HepG2 (cell line): ENCODE measurements around the gene SLC35B2. TPM values are rescaled to one million over a fixed set of nuclear protein-coding genes. Genes with fewer than 3 reads are reported as not detected.

Experiments used
- ATAD3A ChIP-seq: sonication (generic); formaldehyde crosslinking; IDR thresholded peaks from 2 replicates; pipeline ENCODE4 v1.4.0; 2020; ENCODE audit warnings: missing genetic modification reagents
- ATF7-NPFF ChIP-seq: sonication (generic); formaldehyde crosslinking; IDR thresholded peaks from 2 replicates; pipeline ENCODE4 v1.8.1; 2023; ENCODE audit warnings: mild to moderate bottlenecking, low read depth, missing genetic modification reagents, moderate library complexity
- ETV6 ChIP-seq: sonication (generic); formaldehyde crosslinking; conservative IDR thresholded peaks from 2 replicates; pipeline ENCODE4 v1.4.0; 2020; ENCODE audit warnings: missing genetic modification reagents
- EZH2 ChIP-seq: conservative IDR thresholded peaks from 2 replicates; pipeline ENCODE4 v1.6.1; 2012; ENCODE audit warnings: mild to moderate bottlenecking, low read depth, low read length, moderate library complexity
- FOXM1 ChIP-seq: sonication (generic); formaldehyde crosslinking; IDR thresholded peaks from 2 replicates; pipeline ENCODE4 v1.5.0; 2020; ENCODE audit warnings: missing genetic modification reagents
- KDM4B ChIP-seq: sonication (generic); formaldehyde crosslinking; IDR thresholded peaks from 2 replicates; pipeline ENCODE4 v1.4.0; 2020; ENCODE audit warnings: missing genetic modification reagents
- KMT2A ChIP-seq: sonication (generic); formaldehyde crosslinking; IDR thresholded peaks from 2 replicates; pipeline ENCODE4 v1.4.0; 2020; ENCODE audit warnings: missing genetic modification reagents
- MTF1 ChIP-seq: sonication (generic); formaldehyde crosslinking; IDR thresholded peaks from 2 replicates; pipeline ENCODE4 v1.5.0; 2020; ENCODE audit warnings: missing genetic modification reagents
- NPAS2 ChIP-seq: sonication (generic); formaldehyde crosslinking; IDR thresholded peaks from 2 replicates; pipeline ENCODE4 v1.8.0; 2022; ENCODE audit warnings: mild to moderate bottlenecking, missing genetic modification reagents, borderline replicate concordance
- ONECUT2 ChIP-seq: sonication (generic); formaldehyde crosslinking; IDR thresholded peaks from 2 replicates; pipeline ENCODE4 v1.4.0; 2020; ENCODE audit warnings: missing genetic modification reagents
- RFX5 ChIP-seq: IDR thresholded peaks from 2 replicates; pipeline ENCODE4 v1.6.1; 2011; ENCODE audit warnings: low read depth, low read length, improper control_type of control experiment
- SMYD3 ChIP-seq: sonication (generic); formaldehyde crosslinking; IDR thresholded peaks from 2 replicates; pipeline ENCODE4 v1.8.1; 2023; ENCODE audit warnings: mild to moderate bottlenecking, missing genetic modification reagents
- SNAI1 ChIP-seq: sonication (generic); formaldehyde crosslinking; IDR thresholded peaks from 2 replicates; pipeline ENCODE4 v1.5.0; 2020; ENCODE audit warnings: mild to moderate bottlenecking, missing genetic modification reagents, borderline replicate concordance
- TBP ChIP-seq: sonication (generic); formaldehyde crosslinking; IDR thresholded peaks from 2 replicates; pipeline ENCODE4 v1.5.0; 2020; ENCODE audit warnings: missing genetic modification reagents
- ZMYM3 ChIP-seq: sonication (generic); formaldehyde crosslinking; IDR thresholded peaks from 2 replicates; pipeline ENCODE4 v1.5.1; 2020; ENCODE audit warnings: mild to moderate bottlenecking, missing genetic modification reagents
- ZNF430 ChIP-seq: sonication (generic); formaldehyde crosslinking; IDR thresholded peaks from 2 replicates; pipeline ENCODE4 v1.9.0; 2021; ENCODE audit warnings: mild to moderate bottlenecking, missing genetic modification reagents
- ZNF441 ChIP-seq: sonication (generic); formaldehyde crosslinking; IDR thresholded peaks from 2 replicates; pipeline ENCODE4 v1.7.0; 2021; ENCODE audit warnings: missing genetic modification reagents, borderline replicate concordance
- ZNF678 ChIP-seq: sonication (generic); formaldehyde crosslinking; IDR thresholded peaks from 2 replicates; pipeline ENCODE4 v1.4.0; 2020; ENCODE audit warnings: mild to moderate bottlenecking, missing genetic modification reagents
- ZNF761 ChIP-seq: sonication (generic); formaldehyde crosslinking; conservative IDR thresholded peaks from 2 replicates; pipeline ENCODE4 v1.4.0; 2020; ENCODE audit warnings: mild to moderate bottlenecking, missing genetic modification reagents
- ZNF776 ChIP-seq: sonication (generic); formaldehyde crosslinking; IDR thresholded peaks from 2 replicates; pipeline ENCODE4 v1.4.0; 2020; ENCODE audit warnings: mild to moderate bottlenecking, missing genetic modification reagents
- ZNF782 ChIP-seq: sonication (generic); formaldehyde crosslinking; IDR thresholded peaks from 2 replicates; pipeline ENCODE4 v1.4.0; 2020; ENCODE audit warnings: missing genetic modification reagents, mild to moderate bottlenecking, borderline replicate concordance
- polyA plus RNA-seq, 8 experiments: library from polyadenylated mRNA; depleted of rRNA in 3 of 8; stranded (reverse) in 7 of 8; unstranded in 1 of 8; fragments of >200 nt; fragmentation: Illumina TruSeq in 4 of 8; extraction: Trizol in 4 of 8; gene quantifications; 2 replicates each; pipeline versions ENCODE4 v1.2.1 to v1.2.3, GENCODE V29; 2011 to 2016; ENCODE audit warnings: low read depth in 4 of 8, missing spikeins in 1 of 8, mixed read lengths in 1 of 8; ENCODE audit not compliant: insufficient read depth in 1 of 8
- total RNA-seq, 5 experiments: library from RNA; depleted of rRNA; stranded (reverse); fragments of >200 nt; fragmentation: Illumina TruSeq; extraction: Trizol; gene quantifications; 2 replicates each; pipeline ENCODE4 v1.2.3, GENCODE V29; 2016; ENCODE audit warnings: low read depth in 1 of 5
- TF ChIP-seq, protein P1 (sequence below): sonication (generic); formaldehyde crosslinking; conservative IDR thresholded peaks from 2 replicates; pipeline ENCODE4 v1.8.0; 2022; ENCODE audit warnings: mild to moderate bottlenecking, moderate library complexity, missing genetic modification reagents
- TF ChIP-seq, protein P2 (sequence below): sonication (generic); formaldehyde crosslinking; conservative IDR thresholded peaks from 2 replicates; pipeline ENCODE4 v1.8.0; 2022; ENCODE audit warnings: low read depth, missing genetic modification reagents

The SLC35B2 gene
- total and polyA plus RNA-seq, 2 of the 13 experiments (the other 11 are each of a cell fraction or from before 2014, with no cell fraction given): 61.1 to 148 TPM

DNA sequence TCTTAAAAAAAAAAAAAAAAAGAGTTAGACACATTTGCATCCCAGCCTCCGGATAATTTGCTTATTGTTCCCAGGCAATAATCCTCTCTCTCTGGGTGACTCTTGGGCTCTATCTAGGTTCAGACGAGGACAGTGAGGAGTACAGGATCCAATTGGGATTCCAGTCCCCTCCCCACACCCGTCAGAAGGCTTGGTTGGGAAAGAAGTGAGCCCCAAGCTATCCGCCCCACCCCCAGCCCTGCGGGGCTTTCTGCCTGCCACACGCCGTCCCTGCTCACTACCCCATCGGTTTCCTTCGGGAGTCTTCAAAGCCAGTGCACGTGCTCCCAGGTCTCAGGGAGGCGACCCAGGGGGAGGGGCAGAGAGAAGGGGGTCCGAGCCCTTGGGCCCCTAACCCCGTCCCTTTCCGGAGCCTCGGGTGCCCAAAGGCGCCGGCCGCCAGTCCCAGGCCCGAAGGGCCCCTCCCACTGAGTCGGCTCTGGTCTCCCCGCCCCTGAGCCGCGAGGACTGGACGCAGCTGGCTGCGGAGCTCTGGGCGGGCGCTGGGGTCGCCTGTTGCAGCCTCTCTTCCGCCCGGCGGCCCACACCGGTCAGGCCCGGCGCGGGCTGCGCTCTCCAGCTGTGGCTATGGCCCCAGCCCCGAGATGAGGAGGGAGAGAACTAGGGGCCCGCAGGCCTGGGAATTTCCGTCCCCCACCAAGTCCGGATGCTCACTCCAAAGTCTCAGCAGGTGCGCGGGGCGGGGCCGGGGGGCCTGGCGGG lies 38.1 kb downstream of the SLC35B2 start (continued):
- TF ChIP-seq KDM4B (CRISPR knock-in tag) (no peak; the same call in 1 of the 2 replicates), RFX5 (no peak), ETV6 (CRISPR knock-in tag) (no peak), TBP (CRISPR knock-in tag) (no peak), ZNF430 (peak; percentile 75), MTF1 (CRISPR knock-in tag) (no peak), ZNF782 (peak; percentile 47; the same call in 1 of the 2 replicates), ZNF441 (CRISPR knock-in tag) (peak; percentile 92), FOXM1 (CRISPR knock-in tag) (no peak), ZNF761 (peak; percentile 76; the same call in 1 of the 2 replicates), KMT2A (CRISPR knock-in tag) (peak; percentile 26; the same call in 1 of the 2 replicates), ATF7-NPFF (peak; percentile 87), EZH2 (no peak), ZNF776 (CRISPR knock-in tag) (no peak), ZMYM3 (CRISPR knock-in tag) (0 out of 2 replicates have a peak, but pooled peaks have one; percentile 18), NPAS2 (CRISPR knock-in tag) (no peak), SMYD3 (CRISPR knock-in tag) (no peak), SNAI1 (CRISPR knock-in tag) (no peak), ZNF678 (no peak), ATAD3A (CRISPR knock-in tag) (no peak), ONECUT2 (0 out of 2 replicates have a peak, but pooled peaks have one; percentile 34)
- TF ChIP-seq, protein P1, sequence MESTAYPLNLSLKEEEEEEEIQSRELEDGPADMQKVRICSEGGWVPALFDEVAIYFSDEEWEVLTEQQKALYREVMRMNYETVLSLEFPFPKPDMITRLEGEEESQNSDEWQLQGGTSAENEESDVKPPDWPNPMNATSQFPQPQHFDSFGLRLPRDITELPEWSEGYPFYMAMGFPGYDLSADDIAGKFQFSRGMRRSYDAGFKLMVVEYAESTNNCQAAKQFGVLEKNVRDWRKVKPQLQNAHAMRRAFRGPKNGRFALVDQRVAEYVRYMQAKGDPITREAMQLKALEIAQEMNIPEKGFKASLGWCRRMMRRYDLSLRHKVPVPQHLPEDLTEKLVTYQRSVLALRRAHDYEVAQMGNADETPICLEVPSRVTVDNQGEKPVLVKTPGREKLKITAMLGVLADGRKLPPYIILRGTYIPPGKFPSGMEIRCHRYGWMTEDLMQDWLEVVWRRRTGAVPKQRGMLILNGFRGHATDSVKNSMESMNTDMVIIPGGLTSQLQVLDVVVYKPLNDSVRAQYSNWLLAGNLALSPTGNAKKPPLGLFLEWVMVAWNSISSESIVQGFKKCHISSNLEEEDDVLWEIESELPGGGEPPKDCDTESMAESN: peak; percentile 82
- TF ChIP-seq, protein P2, sequence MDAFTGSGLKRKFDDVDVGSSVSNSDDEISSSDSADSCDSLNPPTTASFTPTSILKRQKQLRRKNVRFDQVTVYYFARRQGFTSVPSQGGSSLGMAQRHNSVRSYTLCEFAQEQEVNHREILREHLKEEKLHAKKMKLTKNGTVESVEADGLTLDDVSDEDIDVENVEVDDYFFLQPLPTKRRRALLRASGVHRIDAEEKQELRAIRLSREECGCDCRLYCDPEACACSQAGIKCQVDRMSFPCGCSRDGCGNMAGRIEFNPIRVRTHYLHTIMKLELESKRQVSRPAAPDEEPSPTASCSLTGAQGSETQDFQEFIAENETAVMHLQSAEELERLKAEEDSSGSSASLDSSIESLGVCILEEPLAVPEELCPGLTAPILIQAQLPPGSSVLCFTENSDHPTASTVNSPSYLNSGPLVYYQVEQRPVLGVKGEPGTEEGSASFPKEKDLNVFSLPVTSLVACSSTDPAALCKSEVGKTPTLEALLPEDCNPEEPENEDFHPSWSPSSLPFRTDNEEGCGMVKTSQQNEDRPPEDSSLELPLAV: no peak
